ENCODE data around the gene TRIM52. TPM values are rescaled to one million over a fixed set of nuclear protein-coding genes. Genes with fewer than 3 reads are reported as not detected.
"Not testable (repeated sequence)": the region's sequence is repeated elsewhere in the genome, so short reads cannot be mapped to it uniquely, and the experiment has no call there.

TRIM52 gene
- total and polyA plus RNA-seq, 9 of the 15 experiments (the other 6 are each of a cell fraction or from before 2014, with no cell fraction given), result 3.3 to 21.9 (median 13.5) TPM

DNA sequence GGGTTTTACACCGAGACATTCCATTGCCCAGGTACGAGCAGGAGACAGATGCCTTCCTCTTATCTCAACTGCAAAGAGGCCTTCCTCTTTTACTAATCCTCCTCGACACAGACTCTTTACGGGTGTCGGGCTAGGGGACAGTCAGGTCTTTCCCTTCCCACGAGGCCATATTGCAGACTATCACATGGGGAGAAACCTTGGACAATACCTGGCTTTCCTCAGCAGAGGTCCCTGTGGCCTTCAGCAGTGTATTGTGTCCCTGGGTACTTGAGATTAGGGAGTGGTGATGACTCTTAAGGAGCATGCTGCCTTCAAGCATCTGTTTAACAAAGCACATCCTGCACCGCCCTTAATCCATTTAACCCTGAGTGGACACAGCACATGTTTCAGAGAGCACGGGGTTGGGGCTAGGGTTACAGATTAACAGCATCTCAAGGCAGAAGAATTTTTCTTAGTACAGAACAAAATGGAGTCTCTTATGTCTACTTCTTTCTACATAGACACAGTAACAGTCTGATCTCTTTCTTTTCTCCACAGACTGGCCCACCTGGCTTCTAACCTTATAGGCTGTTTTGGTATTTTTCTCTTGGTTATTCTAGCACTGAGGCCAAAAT is 6.5 kb upstream of the TRIM52 start:
- peak in 1 of 4 experiments; percentile 72 for DNase-seq (ENCODE audit: extremely low read depth in 1 of 4, low spot score in 3 of 4)
- peak; percentile 61 for FAIRE-seq
- peak overlapping the region; percentile 47; the same call in 2 of the 3 replicates for H3K27ac ChIP-seq (ENCODE audit: extremely low read depth, low read depth, low read length)
- WGBS (ENCODE audit: insufficient coverage, low coverage, missing lambda C conversion rate), result 0% methylated on average over 7 of the region's 8 CpGs
- H4K20me1 ChIP-seq (replicated peaks; ENCODE audit: control insufficient read depth, insufficient read depth, low read length); intact Hi-C loops (cut with micrococcal nuclease); H3K9me3 ChIP-seq (replicated peaks; ENCODE audit: control insufficient read depth, insufficient read depth, low read depth, low read length); H3K9me1 ChIP-seq (ENCODE audit: control insufficient read depth, insufficient read depth, low read length); H3K79me2 ChIP-seq (ENCODE audit: control insufficient read depth, insufficient read depth, low read length); CTCF ChIA-PET (ENCODE audit: low intra/inter-chr PET ratio); BruUV-seq (replicated peaks); in situ Hi-C loops (cut with MboI); H3K27me3 ChIP-seq (ENCODE audit: control insufficient read depth in 2 of 2, insufficient read depth in 2 of 2, low read length in 2 of 2); H3K9ac ChIP-seq (ENCODE audit: insufficient read depth in 1 of 2, low read depth in 2 of 2, low read length in 2 of 2); H3K4me3 ChIP-seq; POLR2A ChIA-PET; TF ChIP-seq ID3 (CRISPR knock-in tag; IDR thresholded peaks at IDR 0.05): not testable (repeated sequence)
- H2AFZ ChIP-seq (ENCODE audit: low read depth, low read length), result peak overlapping the region; percentile 78
- peaks cover 14% of the 10 kb centered on the region; the same call in 2 of the 3 replicates for H3K36me3 ChIP-seq (ENCODE audit: control insufficient read depth, insufficient read depth, low read length)
- peak overlapping the region; percentile 15; the same call in 1 of the 2 replicates for H3K4me2 ChIP-seq (ENCODE audit: insufficient read depth, low read length)
- ATAC-seq, result peak; percentile 51
- peaks cover 13 to 18% of the 10 kb centered on the region in 2 experiments; a peak in 4 of 5 replicates for H3K4me1 ChIP-seq (replicated peaks in 1 of 2; ENCODE audit: control insufficient read depth in 2 of 2, insufficient read depth in 2 of 2, low read length in 2 of 2)
- TF ChIP-seq E2F6 (IDR thresholded peaks at IDR 0.05; ENCODE audit: borderline replicate concordance in 1 of 2, extremely low read depth in 1 of 2, insufficient read depth in 1 of 2, insufficient read length in 1 of 2, low read depth in 1 of 2, low read length in 1 of 2, poor library complexity in 1 of 2, severe bottlenecking in 1 of 2) (peak in 1 of 2 experiments; percentile 7), ETV1 (tag; conservative IDR thresholded peaks at IDR 0.05; ENCODE audit: low read depth) (peak; percentile 37; the same call in 1 of the 2 replicates), BCL6 (CRISPR knock-in tag; IDR thresholded peaks at IDR 0.05) (0 out of 2 replicates have a peak, but pooled peaks have one; percentile 22), CXXC5 (CRISPR knock-in tag; IDR thresholded peaks at IDR 0.05) (peak; percentile 63), TCF3 (CRISPR knock-in tag; IDR thresholded peaks at IDR 0.05) (peak; percentile 47), HDAC8 (tag; IDR thresholded peaks at IDR 0.05) (peak; percentile 69; the same call in 1 of the 2 replicates), PTTG1 (tag; IDR thresholded peaks at IDR 0.05; ENCODE audit: low read depth) (peak; percentile 80), ID3 (tag; IDR thresholded peaks at IDR 0.05) (peak; percentile 88), TEAD2 (tag; IDR thresholded peaks at IDR 0.05) (0 out of 2 replicates have a peak, but pooled peaks have one; percentile 18)
- TF ChIP-seq, protein P1, sequence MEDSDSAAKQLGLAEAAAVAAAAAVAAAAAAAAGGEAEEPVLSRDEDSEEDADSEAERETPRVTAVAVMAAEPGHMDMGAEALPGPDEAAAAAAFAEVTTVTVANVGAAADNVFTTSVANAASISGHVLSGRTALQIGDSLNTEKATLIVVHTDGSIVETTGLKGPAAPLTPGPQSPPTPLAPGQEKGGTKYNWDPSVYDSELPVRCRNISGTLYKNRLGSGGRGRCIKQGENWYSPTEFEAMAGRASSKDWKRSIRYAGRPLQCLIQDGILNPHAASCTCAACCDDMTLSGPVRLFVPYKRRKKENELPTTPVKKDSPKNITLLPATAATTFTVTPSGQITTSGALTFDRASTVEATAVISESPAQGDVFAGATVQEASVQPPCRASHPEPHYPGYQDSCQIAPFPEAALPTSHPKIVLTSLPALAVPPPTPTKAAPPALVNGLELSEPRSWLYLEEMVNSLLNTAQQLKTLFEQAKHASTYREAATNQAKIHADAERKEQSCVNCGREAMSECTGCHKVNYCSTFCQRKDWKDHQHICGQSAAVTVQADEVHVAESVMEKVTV (CRISPR knock-in tag; IDR thresholded peaks at IDR 0.05), result 0 out of 2 replicates have a peak, but pooled peaks have one; percentile 20
- TF ChIP-seq, protein P2, sequence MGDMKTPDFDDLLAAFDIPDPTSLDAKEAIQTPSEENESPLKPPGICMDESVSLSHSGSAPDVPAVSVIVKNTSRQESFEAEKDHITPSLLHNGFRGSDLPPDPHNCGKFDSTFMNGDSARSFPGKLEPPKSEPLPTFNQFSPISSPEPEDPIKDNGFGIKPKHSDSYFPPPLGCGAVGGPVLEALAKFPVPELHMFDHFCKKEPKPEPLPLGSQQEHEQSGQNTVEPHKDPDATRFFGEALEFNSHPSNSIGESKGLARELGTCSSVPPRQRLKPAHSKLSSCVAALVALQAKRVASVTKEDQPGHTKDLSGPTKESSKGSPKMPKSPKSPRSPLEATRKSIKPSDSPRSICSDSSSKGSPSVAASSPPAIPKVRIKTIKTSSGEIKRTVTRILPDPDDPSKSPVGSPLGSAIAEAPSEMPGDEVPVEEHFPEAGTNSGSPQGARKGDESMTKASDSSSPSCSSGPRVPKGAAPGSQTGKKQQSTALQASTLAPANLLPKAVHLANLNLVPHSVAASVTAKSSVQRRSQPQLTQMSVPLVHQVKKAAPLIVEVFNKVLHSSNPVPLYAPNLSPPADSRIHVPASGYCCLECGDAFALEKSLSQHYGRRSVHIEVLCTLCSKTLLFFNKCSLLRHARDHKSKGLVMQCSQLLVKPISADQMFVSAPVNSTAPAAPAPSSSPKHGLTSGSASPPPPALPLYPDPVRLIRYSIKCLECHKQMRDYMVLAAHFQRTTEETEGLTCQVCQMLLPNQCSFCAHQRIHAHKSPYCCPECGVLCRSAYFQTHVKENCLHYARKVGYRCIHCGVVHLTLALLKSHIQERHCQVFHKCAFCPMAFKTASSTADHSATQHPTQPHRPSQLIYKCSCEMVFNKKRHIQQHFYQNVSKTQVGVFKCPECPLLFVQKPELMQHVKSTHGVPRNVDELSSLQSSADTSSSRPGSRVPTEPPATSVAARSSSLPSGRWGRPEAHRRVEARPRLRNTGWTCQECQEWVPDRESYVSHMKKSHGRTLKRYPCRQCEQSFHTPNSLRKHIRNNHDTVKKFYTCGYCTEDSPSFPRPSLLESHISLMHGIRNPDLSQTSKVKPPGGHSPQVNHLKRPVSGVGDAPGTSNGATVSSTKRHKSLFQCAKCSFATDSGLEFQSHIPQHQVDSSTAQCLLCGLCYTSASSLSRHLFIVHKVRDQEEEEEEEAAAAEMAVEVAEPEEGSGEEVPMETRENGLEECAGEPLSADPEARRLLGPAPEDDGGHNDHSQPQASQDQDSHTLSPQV (IDR thresholded peaks at IDR 0.05), result peak; percentile 98
